AG04450 (cell line): Measurements from ENCODE around the gene LIF. TPM values are rescaled to one million over a fixed set of nuclear protein-coding genes. Genes with fewer than 3 reads are reported as not detected.

Experiments used
- CTCF ChIA-PET: fragments of 300-600, 350-600 bp; formaldehyde crosslinking; extraction: SDS; loops from one replicate; lab custom pipeline; 2022; ENCODE audit warnings: antibody characterized with exemption, inconsistent platforms; lab: Charles Lee
- POLR2A ChIA-PET: fragments of 350-600 bp; formaldehyde crosslinking; extraction: SDS; loops from one replicate; lab custom pipeline; 2021; ENCODE audit warnings: antibody characterized with exemption, inconsistent platforms; lab: Yijun Ruan, JAX
- DNase-seq: peaks from one replicate; pipeline ENCODE4 v3.0.0-alpha.2; 2011; ENCODE audit warnings: low read depth, low spot score
- H3K27ac ChIP-seq: one replicate; pipeline ENCODE4 v1.5.1; 2012; ENCODE audit warnings: low read depth, low read length, control low read depth
- H3K27me3 ChIP-seq: one replicate; pipeline ENCODE4 v1.6.0; 2012; ENCODE audit warnings: low read length; ENCODE audit not compliant: control insufficient read depth, insufficient read depth
- H3K4me3 ChIP-seq: 2 replicates; pipeline ENCODE4 v1.5.1; 2011; ENCODE audit warnings: mild to moderate bottlenecking, low read depth, low read length, control low read depth
- H3K9me3 ChIP-seq: 2 replicates; pipeline ENCODE4 v1.5.1; 2012; ENCODE audit warnings: low read length; ENCODE audit not compliant: control insufficient read depth, insufficient read depth
- polyA plus RNA-seq: library from polyadenylated mRNA; depleted of rRNA; stranded (reverse); fragments of >200 nt; gene quantifications from 2 replicates; pipeline ENCODE4 v1.2.3, GENCODE V29; 2011
- TF ChIP-seq, protein P1 (sequence below): IDR thresholded peaks from 2 replicates; pipeline ENCODE4 v1.5.1; 2011; ENCODE audit warnings: low read depth, low read length, control low read depth, inconsistent platforms

The LIF gene
- polyA plus RNA-seq, 1 experiment, result 53.9 TPM

DNA sequence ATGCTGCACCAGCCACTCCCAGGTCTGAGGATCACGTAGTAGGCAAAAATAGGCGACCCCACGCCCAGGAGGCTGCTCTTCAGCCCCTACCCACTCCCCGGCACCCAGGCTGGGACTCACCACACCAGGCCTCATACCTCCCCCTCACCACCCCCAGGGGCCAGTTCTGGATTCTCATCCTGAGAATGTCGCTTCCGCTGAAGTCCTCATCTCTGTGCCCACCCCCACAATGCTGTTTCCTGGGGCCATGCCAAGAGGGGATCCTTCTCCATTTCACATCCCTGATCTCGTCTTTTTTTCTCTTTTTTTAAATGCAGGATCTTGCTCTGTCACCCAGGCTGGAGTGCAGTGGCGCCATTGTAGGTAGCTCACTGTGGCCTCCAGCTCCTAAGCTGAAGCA is 21.8 kb upstream of the LIF start:
- POLR2A ChIA-PET, result no interaction called here

DNA sequence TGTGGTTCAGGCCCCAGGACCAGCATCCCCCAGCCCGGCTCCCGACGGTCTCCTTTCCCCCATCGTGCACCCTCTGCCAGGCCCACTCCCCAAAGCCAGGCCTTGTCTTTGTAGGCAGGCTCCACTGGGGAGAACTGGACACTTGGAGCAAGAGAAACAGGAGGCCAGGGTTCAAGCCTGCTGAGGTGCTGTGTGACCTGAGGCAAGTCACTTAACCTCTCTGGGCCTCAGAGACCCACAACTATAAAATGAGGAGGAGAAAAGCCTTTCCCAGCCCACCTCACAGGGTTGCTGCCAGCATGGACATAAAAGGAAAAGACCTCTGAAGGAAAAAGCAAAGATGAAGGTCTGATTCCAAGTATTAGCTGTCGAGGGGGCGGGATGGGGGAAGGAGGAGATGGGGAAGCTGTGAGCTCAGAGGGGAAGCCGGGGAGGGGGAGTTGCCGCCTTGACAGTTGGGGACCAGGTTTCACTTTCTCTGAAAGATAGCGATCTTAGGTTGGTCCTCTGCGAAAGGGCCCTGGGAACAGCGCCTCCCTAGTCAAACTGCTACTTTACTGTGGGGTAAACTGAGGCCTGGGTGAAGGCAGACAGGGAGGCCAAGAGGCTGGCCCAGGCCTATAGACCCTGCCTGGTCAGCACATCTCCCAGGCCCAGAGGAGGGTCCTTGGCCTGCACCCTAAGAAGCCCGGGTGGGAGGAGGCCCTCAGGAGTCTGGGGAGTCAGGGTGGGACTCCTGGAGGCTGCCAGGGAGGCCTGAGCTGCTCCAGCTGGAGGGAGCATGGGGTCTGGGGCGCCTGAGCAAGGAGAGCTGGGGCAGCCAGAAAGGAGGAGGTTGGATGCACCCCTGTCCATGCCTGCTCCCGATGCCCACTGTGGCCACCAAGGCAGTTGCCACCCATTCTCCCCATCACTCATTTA is 21.1 kb upstream of the LIF start:
- no peak for DNase-seq
- Histone ChIP-seq H3K27me3 (no peaks in the 10 kb centered on the region), H3K4me3 (no peak overlapping the region), H3K9me3 (no peaks in the 10 kb centered on the region; the same call in 1 of the 2 replicates), H3K27ac (no peak overlapping the region)
- ChIA-PET POLR2A (no interaction called here), CTCF (interaction anchor here (1.2 to 1.7 kb wide), 2 partner anchors 13 to 20 kb away, joined by 3 to 4 read pairs; no protein-coding TSS in a partner anchor)
- TF ChIP-seq, protein P1, sequence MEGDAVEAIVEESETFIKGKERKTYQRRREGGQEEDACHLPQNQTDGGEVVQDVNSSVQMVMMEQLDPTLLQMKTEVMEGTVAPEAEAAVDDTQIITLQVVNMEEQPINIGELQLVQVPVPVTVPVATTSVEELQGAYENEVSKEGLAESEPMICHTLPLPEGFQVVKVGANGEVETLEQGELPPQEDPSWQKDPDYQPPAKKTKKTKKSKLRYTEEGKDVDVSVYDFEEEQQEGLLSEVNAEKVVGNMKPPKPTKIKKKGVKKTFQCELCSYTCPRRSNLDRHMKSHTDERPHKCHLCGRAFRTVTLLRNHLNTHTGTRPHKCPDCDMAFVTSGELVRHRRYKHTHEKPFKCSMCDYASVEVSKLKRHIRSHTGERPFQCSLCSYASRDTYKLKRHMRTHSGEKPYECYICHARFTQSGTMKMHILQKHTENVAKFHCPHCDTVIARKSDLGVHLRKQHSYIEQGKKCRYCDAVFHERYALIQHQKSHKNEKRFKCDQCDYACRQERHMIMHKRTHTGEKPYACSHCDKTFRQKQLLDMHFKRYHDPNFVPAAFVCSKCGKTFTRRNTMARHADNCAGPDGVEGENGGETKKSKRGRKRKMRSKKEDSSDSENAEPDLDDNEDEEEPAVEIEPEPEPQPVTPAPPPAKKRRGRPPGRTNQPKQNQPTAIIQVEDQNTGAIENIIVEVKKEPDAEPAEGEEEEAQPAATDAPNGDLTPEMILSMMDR, result no peak

More for the DNA sequence above, 21.8 kb upstream of the LIF start:
- CTCF ChIA-PET, result interaction anchor here (1.0 to 1.7 kb wide), 3 partner anchors 12 to 20 kb away, joined by 3 to 9 read pairs (median 4); no protein-coding TSS in a partner anchor
- no peaks in the 10 kb centered on the region for H3K27me3 ChIP-seq
- TF ChIP-seq, protein P1, result no peak
- no peaks in the 10 kb centered on the region; the same call in 1 of the 2 replicates for H3K9me3 ChIP-seq
- no peak overlapping the region for H3K27ac ChIP-seq
- DNase-seq, result no peak
- no peak overlapping the region for H3K4me3 ChIP-seq

DNA sequence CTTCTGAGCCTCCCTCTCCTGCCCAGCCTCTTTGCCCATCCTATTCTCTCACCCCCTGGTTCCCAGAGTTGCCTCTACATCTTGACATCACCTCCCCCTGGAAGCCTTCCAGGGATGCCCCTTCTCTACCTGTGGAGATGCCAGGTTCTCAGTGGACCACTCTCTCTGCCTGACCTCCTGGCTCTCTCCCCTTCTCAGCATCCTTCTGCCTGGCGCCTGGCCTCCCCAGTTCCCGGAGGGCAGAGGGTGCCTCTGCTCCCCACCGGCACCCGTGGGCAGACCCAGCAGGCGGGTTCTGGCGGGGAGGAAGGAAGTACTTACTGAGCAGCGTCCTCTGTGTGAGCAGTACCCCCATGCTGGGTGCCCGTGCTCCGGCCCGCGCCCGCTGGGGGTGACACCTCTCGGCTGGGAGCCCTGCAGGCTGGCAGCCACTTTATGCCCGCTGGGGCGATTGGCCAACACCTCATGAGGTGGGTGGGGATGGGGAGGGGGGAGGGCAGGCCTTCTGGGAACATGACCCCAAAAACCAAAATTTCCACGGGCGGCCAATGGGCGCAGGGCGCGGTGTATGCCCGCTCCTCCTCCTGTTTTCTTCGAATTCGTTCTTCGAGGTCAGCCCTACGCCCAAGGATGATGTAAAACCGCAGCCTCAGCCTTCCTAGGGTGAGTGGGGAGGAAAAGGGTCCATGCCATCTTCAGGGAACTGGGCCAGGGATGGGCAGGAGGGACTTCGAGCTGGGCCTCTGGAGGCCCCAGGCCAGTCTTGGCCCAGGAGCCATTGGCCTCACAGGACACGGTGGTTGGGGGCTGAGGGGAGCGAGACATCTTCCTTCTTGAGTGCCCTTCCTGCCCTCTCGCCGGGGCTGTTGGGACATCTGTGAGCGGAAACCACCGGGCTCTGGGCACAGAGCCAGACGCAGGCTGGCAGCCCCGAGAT is 20.2 kb upstream of the LIF start, which contains the start of gene OSM:
Gene OSM, minus strand, starts transcription at position 407 of the 937 bp plus-strand sequence. Its CDS starts 52 bp downstream, at position 355.
- ChIA-PET CTCF (interaction anchor here (1.0 kb wide), 1 partner anchor 21 kb away, joined by 4 read pairs; no protein-coding TSS in a partner anchor), POLR2A (no interaction called here)
- Histone ChIP-seq H3K27me3 (no peaks in the 10 kb centered on the region), H3K27ac (no peak within 1 kb of the TSS), H3K4me3 (no peak within 1 kb of the TSS), H3K9me3 (no peaks in the 10 kb centered on the region; the same call in 1 of the 2 replicates)
- TF ChIP-seq, protein P1, result no peak
- DNase-seq, result no peak

DNA sequence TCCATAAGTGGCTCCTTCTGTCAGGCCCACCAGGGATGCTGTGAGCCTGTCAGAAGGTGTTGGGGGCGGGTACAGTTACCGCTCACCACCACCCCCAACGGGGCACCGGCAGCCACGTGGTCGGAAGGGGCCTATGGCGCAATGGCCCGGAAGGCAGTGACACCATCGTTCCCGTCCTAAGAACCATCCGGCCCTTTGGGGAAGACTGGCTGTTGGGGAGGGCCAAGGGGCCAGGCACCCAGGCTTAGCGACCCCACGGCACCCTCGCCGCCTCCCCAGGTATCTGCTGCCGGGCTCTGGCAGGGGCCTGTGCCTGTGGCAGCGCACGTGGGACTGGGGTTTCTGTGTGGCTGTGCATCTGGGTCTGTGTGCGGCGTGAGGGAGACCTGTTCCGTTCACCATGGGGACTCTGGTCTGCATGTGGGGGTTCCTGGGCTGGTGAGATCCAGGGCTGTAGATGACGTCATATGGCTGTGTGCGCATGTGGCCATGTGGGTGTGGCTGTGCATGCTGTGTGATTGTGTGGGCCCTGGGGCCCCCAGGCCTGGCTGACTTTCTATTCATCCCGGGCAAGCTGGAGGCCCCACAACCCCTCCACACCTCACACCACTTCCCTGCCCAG is 19.4 kb upstream of the LIF start:
- TF ChIP-seq, protein P1, result no peak
- CTCF ChIA-PET, result interaction anchor here (1.0 kb wide), 1 partner anchor 22 kb away, joined by 4 read pairs; no protein-coding TSS in a partner anchor
- Histone ChIP-seq H3K4me3 (no peak overlapping the region), H3K27me3 (no peaks in the 10 kb centered on the region), H3K9me3 (no peaks in the 10 kb centered on the region; the same call in 1 of the 2 replicates), H3K27ac (no peak overlapping the region)
- POLR2A ChIA-PET, result no interaction called here
- no peak for DNase-seq
